Right renal cortex interstitium (tissue), 3 donors: ENCODE data around the gene SULT1A3. TPM values are rescaled to one million over a fixed set of nuclear protein-coding genes. Genes with fewer than 3 reads are reported as not detected.

ENCODE experiments used
- polyA plus RNA-seq, 3 donors: library from polyadenylated mRNA; unstranded; fragments of 120-200 nt; gene quantifications; one replicate each; pipeline ENCODE4 v1.2.1, GENCODE V29; 2013; ENCODE audit not compliant: insufficient read length in 3 of 3

Gene SULT1A3
- polyA plus RNA-seq, 3 donors: 2.2 to 13.9 (median 11.9) TPM

Other genes starting within 250 kb of the SULT1A3 start
- gene TMEM219, start 237.2 kb upstream of the SULT1A3 start, polyA plus RNA-seq: 100 to 1,000 TPM in 1 of 3 donors, 10 to 100 TPM in 2; 93.1 to 107 (median 96.3) TPM
- gene TAOK2, start 225.4 kb upstream of the SULT1A3 start, polyA plus RNA-seq: 10 to 100 TPM; 33.6 to 36.9 (median 36.4) TPM
- gene HIRIP3, start 203.6 kb upstream of the SULT1A3 start, polyA plus RNA-seq: 10 to 100 TPM; 16.2 to 18.8 (median 18.0) TPM
- gene INO80E, start 203.0 kb upstream of the SULT1A3 start, polyA plus RNA-seq: 10 to 100 TPM; 34.5 to 37.9 (median 36.7) TPM
- gene DOC2A, start 188.2 kb upstream of the SULT1A3 start, polyA plus RNA-seq: 1 to 10 TPM; 1.6 to 2.3 (median 1.7) TPM
- gene C16orf92, start 176.1 kb upstream of the SULT1A3 start, polyA plus RNA-seq: not detected
- gene TLCD3B, start 168.0 kb upstream of the SULT1A3 start, polyA plus RNA-seq: under 1 TPM; 0.60 to 0.93 (median 0.90) TPM
- 100 to 1,000 TPM; 451 to 496 (median 456) TPM for gene ALDOA, start 133.5 kb upstream of the SULT1A3 start, polyA plus RNA-seq
- gene PPP4C, start 123.3 kb upstream of the SULT1A3 start, polyA plus RNA-seq: 10 to 100 TPM; 80.0 to 95.1 (median 92.9) TPM
- gene TBX6, start 107.3 kb upstream of the SULT1A3 start, polyA plus RNA-seq: under 1 TPM; 0.65 to 0.88 (median 0.79) TPM
- 10 to 100 TPM; 41.4 to 49.2 (median 42.2) TPM for gene YPEL3, start 103.0 kb upstream of the SULT1A3 start, polyA plus RNA-seq
- gene GDPD3, start 85.7 kb upstream of the SULT1A3 start, polyA plus RNA-seq: 1 to 10 TPM; 8.5 to 9.9 (median 9.8) TPM
- 10 to 100 TPM; 71.4 to 92.7 (median 84.1) TPM for gene MAPK3, start 76.0 kb upstream of the SULT1A3 start, polyA plus RNA-seq
- gene CORO1A, start 15.7 kb upstream of the SULT1A3 start, polyA plus RNA-seq: 1 to 10 TPM; 7.2 to 9.9 (median 9.3) TPM
- 10 to 100 TPM; 24.1 to 27.7 (median 26.4) TPM for gene BOLA2B, start 5.6 kb upstream of the SULT1A3 start, polyA plus RNA-seq
- gene SLX1A, start 5.4 kb upstream of the SULT1A3 start, polyA plus RNA-seq: 10 to 100 TPM; 14.8 to 17.2 (median 16.3) TPM
- gene NPIPB13, start 49.2 kb downstream of the SULT1A3 start, polyA plus RNA-seq: 1 to 10 TPM; 3.8 to 5.6 (median 5.3) TPM
- gene CD2BP2, start 156.1 kb downstream of the SULT1A3 start, polyA plus RNA-seq: 10 to 100 TPM; 58.4 to 62.9 (median 61.3) TPM
- gene TBC1D10B, start 171.2 kb downstream of the SULT1A3 start, polyA plus RNA-seq: 10 to 100 TPM; 26.5 to 30.3 (median 28.4) TPM
- gene MYL11, start 175.5 kb downstream of the SULT1A3 start, polyA plus RNA-seq: 1 to 10 TPM in 1 of 3 donors, under 1 TPM in 2; 0.72 to 1.0 (median 0.83) TPM
- gene SEPTIN1, start 183.3 kb downstream of the SULT1A3 start, polyA plus RNA-seq: 1 to 10 TPM; 1.7 to 2.2 (median 2.1) TPM
- 10 to 100 TPM; 11.7 to 14.1 (median 13.0) TPM for gene ZNF48, start 196.2 kb downstream of the SULT1A3 start, polyA plus RNA-seq
- gene ZNF771, start 208.4 kb downstream of the SULT1A3 start, polyA plus RNA-seq: 1 to 10 TPM; 4.6 to 6.9 (median 5.7) TPM
- 10 to 100 TPM; 35.6 to 46.6 (median 42.5) TPM for gene DCTPP1, start 230.8 kb downstream of the SULT1A3 start, polyA plus RNA-seq
- 100 to 1,000 TPM in 2 of 3 donors, 10 to 100 TPM in 1; 94.8 to 105 (median 102) TPM for gene SEPHS2, start 246.6 kb downstream of the SULT1A3 start, polyA plus RNA-seq